NB4 (cell line): ENCODE data around the gene PTPRG.

Experiments
- MAX ChIP-seq: IDR thresholded peaks from 2 replicates; pipeline ENCODE4 v1.6.1; 2011; ENCODE audit warnings: low read depth, low read length
- MYC ChIP-seq: IDR thresholded peaks from 2 replicates; pipeline ENCODE4 v1.6.1; 2011; ENCODE audit warnings: low read depth, low read length
- POLR2A ChIP-seq: IDR thresholded peaks from 2 replicates; pipeline ENCODE4 v1.6.1; 2011; ENCODE audit warnings: mild to moderate bottlenecking; ENCODE audit not compliant: insufficient read length; ENCODE audit errors: extremely low read depth
- TF ChIP-seq, protein P1 (sequence below): IDR thresholded peaks from one replicate; pipeline ENCODE4 v1.5.1; 2012; ENCODE audit warnings: low read depth, low read length

DNA sequence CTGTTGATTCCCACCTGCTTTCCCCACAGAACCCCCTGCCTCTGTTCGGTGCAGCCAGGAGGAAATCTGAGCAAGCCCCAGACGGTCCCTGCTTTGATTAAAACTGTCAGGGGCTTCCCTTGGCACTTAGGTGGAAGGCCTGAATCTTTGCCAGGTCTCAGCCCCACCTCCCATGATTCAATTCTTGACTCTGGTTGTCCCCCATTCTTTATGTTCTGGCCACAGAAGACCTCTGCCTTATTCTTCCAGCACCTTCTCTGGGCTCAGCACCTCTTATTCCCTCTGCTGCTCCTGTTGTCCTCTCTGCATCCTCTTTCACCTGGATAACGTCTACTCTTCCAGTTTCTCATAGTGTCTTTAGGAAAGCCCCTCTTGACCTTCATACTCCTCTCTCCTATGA is 349.4 kb downstream of the PTPRG start:
- TF ChIP-seq, protein P1, sequence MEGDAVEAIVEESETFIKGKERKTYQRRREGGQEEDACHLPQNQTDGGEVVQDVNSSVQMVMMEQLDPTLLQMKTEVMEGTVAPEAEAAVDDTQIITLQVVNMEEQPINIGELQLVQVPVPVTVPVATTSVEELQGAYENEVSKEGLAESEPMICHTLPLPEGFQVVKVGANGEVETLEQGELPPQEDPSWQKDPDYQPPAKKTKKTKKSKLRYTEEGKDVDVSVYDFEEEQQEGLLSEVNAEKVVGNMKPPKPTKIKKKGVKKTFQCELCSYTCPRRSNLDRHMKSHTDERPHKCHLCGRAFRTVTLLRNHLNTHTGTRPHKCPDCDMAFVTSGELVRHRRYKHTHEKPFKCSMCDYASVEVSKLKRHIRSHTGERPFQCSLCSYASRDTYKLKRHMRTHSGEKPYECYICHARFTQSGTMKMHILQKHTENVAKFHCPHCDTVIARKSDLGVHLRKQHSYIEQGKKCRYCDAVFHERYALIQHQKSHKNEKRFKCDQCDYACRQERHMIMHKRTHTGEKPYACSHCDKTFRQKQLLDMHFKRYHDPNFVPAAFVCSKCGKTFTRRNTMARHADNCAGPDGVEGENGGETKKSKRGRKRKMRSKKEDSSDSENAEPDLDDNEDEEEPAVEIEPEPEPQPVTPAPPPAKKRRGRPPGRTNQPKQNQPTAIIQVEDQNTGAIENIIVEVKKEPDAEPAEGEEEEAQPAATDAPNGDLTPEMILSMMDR = no peak
- TF ChIP-seq POLR2A = no peak
- no peak for TF ChIP-seq MYC
- TF ChIP-seq MAX = no peak
